Measurements from ENCODE around the gene SHISAL1.

DNA sequence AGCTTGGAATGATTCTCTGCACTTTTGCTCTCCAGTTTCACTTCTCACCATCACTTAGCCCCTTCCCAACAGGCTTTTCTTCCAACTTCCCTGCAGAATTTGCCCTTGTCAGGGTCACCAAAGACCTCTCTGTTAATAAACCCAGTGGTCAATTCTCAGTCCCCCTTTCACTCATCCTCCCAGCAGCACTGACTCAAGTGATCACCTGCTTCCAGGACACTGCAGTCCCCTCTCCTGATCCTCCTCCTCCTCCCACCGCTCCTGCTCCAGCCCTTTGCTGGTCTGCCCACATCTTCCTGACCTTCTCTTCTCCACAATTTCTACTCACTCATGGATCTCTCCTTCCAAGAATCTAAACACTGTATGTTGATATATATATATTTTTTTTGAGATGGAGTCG, 57.9 kb downstream of the SHISAL1 start:
- TF ChIP-seq POLR2AphosphoS5 (IDR thresholded peaks at IDR 0.05; ENCODE audit: low read depth) (no peak), GABPA (IDR thresholded peaks at IDR 0.05; ENCODE audit: low read depth) (no peak), SPI1 (IDR thresholded peaks at IDR 0.05; ENCODE audit: borderline replicate concordance, low read depth) (no peak)
- TF ChIP-seq, protein P1, sequence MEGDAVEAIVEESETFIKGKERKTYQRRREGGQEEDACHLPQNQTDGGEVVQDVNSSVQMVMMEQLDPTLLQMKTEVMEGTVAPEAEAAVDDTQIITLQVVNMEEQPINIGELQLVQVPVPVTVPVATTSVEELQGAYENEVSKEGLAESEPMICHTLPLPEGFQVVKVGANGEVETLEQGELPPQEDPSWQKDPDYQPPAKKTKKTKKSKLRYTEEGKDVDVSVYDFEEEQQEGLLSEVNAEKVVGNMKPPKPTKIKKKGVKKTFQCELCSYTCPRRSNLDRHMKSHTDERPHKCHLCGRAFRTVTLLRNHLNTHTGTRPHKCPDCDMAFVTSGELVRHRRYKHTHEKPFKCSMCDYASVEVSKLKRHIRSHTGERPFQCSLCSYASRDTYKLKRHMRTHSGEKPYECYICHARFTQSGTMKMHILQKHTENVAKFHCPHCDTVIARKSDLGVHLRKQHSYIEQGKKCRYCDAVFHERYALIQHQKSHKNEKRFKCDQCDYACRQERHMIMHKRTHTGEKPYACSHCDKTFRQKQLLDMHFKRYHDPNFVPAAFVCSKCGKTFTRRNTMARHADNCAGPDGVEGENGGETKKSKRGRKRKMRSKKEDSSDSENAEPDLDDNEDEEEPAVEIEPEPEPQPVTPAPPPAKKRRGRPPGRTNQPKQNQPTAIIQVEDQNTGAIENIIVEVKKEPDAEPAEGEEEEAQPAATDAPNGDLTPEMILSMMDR (IDR thresholded peaks at IDR 0.05; ENCODE audit: insufficient read depth, low read length): no peak
- TF ChIP-seq, protein P2, sequence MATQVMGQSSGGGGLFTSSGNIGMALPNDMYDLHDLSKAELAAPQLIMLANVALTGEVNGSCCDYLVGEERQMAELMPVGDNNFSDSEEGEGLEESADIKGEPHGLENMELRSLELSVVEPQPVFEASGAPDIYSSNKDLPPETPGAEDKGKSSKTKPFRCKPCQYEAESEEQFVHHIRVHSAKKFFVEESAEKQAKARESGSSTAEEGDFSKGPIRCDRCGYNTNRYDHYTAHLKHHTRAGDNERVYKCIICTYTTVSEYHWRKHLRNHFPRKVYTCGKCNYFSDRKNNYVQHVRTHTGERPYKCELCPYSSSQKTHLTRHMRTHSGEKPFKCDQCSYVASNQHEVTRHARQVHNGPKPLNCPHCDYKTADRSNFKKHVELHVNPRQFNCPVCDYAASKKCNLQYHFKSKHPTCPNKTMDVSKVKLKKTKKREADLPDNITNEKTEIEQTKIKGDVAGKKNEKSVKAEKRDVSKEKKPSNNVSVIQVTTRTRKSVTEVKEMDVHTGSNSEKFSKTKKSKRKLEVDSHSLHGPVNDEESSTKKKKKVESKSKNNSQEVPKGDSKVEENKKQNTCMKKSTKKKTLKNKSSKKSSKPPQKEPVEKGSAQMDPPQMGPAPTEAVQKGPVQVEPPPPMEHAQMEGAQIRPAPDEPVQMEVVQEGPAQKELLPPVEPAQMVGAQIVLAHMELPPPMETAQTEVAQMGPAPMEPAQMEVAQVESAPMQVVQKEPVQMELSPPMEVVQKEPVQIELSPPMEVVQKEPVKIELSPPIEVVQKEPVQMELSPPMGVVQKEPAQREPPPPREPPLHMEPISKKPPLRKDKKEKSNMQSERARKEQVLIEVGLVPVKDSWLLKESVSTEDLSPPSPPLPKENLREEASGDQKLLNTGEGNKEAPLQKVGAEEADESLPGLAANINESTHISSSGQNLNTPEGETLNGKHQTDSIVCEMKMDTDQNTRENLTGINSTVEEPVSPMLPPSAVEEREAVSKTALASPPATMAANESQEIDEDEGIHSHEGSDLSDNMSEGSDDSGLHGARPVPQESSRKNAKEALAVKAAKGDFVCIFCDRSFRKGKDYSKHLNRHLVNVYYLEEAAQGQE (IDR thresholded peaks at IDR 0.05; ENCODE audit: insufficient replicate concordance, low read depth): no peak

Data from HL-60 (cell line).